Measurements from ENCODE around the gene PRODH2.
"Not testable (repeated sequence)": the region's sequence is repeated elsewhere in the genome, so short reads cannot be mapped to it uniquely, and the experiment has no call there.

The PRODH2 gene

GRCh38 chr19:35796645-35797542 is 15.8 kb downstream of the PRODH2 start:
- no peak for DNase-seq

DNA sequence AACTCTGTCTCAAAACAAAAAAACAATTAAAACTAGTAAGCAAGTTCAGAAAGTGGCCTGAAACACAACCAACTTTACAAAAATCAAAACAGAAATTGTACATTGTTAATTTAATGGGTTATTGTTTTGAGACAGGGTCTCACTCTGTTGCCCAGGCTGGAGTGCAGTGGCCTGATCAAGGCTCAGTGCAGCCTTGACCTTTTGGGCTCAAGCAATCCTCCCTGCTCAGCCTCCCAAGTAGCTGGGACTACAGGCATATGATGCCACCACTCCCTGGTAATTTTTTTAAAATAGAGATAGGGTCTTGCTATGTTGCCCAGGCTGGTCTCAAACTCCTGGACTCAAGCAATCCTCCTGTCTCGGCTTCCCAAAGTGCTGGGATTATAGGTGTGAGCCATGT is 17.1 kb downstream of the PRODH2 start:
- DNase-seq = not testable (repeated sequence)

DNA sequence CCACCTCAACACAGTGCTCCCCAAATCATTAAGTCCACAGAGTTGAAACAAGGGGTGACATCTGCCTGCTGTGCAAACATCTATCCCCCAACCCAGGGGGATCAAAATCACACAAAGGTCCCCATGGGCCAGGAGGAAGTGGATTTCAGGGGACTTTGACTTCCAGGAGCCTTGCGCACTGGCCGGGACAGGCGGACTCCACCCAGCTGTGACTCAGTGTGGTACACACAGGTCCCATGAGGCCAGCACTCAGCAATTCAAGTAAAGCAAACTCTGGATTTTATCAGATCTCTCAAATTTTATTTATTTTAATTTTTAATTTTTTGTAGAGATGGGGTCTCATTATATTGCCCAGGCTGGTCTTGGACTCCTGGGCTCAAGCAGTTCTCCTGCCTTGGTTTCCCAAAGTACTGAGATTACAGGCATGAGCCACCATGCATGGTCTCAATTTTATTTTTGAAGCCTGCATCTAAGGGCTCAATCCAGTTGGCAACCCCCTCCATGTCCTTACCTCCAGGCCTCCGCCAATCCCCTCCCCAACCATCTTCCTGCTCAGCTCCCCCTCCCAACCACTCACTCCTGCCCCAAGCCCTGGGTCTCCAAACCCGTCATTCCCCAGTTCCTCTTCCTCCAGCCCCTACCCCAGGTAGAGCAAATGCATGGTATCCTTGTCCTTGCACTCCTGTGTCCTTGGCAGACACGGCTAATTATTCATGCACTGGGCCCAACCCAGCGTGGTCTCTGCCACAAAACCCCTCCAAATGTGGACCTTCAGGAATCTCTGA is 19.1 kb downstream of the PRODH2 start:
- no peak for DNase-seq

DNA sequence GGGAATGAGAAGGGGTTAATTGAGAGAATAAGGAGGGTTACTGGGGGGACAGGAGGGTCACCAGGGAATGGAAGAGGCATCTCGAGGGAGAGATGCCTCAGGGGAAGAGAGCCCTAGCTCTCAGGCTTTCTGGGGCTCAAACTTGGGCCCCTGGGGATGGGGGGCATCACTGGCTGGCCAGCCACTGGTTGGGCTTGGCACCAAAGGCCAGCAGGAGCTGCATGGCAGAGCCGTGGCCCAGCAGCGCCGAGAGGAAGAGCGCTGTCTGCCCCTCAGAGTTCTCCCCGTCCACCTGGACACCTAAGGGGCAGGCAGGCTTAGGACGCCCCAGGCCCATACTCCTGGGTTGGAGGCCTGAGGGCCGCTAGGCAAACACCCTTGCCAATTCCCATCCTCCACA is 19.8 kb downstream of the PRODH2 start:
- no peak for DNase-seq

DNA sequence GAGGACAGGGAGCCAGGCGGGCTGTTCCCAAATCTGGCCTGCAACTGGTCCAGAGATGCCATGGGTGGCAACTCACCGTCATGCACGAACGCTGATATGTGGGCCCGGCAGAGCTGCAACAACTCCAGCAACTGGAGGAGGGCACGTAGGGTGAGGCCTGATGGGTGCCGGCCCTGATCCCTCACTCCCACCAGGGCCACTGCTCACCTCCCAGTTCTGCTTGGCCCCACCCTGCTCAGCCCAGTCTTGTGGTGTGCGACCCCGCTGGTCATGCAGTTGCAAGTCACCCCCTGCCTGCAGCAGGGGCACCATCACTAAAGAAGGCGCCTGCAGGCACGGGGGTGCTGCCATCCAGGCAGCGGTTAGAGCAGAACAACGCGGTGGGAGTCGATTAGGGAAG is 20.3 kb downstream of the PRODH2 start:
- no peak for DNase-seq

DNA sequence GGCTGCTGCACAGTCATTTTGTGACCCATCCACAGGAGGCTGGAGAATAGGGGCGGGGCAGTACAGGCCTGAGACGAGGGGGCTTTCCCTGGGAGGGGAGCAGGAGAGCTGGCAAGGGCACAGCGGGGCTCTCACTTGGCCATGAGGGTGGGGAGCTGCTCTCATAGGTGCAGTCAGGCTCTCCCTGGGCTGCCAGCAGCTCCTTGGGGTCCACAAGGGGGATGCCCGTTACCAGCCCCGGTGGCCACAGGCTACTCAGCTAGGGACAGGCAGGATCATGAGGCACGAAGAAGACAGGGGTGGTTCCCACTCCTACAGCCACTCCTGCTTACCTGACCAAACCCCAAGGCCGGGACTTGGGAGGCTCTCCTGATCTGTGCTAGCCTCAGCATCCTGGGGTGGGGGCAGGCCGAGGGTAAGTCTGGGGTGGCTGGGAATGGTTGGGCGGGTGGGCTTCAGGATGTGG is 20.8 kb downstream of the PRODH2 start:
- DNase-seq = no peak

DNA sequence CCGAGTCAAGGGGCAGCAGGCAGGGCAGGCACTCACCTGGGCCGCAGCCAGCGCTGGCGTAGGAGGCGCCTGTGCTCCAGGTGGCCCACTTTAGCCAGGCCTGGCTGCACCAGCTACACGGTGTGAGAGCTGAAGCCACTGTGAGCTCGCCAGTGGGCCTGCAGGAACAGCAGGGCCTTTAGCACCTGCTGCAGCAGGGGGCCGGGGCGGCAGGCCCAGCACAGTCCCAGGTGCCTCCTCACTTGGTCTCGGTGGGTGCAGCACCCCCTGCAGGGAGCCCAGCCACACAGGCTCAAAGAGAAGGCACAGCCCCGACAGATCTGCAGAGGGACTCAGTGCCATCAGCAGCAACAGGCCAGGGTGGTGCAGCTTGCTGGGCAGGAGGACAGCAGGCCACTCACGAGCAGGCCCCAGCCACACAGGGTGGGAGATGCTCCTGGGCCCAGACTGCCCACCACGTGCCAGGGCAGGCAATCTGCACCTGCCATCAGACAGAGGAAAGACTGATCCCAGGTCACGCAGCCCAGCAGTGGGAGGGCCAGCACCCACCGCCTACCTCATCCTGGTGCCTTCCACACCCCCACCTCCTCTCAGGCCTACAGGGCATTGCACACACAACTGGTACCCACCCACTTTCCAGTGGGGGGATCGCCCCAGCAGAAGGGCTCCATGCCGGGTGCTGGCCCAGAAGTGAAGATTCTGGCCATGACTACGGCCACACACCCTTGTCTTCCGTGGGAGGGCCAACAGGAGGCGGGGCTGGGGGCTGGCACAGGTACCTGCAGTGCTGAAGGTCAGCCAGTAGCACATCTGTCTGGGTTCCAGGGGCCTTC is 21.4 kb downstream of the PRODH2 start:
- no peak for DNase-seq

DNA sequence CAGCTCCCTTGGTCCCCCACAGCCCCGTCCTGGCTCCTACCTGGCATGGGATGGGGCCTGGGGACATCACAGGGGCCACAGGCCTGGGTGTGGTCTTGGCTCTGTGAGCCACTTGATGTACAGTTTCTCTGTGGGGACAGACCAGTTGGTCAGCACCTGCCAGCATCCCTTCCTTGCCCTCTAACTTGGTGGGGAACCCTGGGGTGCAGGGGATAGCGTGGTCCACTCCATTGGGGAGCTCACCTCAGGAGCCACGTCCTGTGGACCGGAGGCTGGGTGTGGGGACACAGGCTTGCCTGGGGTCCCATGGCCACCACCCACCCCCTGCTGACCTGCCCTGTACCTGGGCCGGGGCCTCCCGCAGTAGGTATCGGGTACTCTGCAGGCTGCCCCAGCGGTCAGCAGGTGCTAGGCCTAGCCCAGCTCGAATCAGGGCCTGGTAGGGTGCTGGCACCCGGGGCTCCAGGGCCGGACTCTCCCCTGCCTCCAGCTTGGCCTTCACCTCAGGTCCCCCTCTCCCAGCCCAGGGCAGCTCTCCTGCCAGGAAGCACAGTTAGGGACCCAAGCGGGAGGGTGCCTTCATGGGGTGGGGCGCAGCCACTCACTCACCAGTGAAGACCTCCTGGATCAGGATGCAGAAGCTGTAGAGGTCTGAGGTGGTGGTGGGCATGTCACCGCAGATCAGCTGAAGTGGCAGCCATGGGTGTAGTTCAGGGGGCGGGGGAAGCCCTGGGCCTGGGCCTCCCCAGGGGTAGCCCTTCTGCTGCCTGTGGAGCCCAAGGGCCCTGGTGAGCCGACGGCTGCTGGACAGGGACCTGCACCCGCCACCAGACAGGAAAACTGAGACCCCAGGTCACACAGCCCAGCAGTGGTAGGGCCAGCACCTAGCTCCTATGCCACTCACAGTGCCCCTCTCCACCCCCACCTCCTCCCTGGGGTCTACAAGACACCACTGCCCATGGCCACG is 22.4 kb downstream of the PRODH2 start:
- DNase-seq = peak in 1 of 56 donors; percentile 2

DNA sequence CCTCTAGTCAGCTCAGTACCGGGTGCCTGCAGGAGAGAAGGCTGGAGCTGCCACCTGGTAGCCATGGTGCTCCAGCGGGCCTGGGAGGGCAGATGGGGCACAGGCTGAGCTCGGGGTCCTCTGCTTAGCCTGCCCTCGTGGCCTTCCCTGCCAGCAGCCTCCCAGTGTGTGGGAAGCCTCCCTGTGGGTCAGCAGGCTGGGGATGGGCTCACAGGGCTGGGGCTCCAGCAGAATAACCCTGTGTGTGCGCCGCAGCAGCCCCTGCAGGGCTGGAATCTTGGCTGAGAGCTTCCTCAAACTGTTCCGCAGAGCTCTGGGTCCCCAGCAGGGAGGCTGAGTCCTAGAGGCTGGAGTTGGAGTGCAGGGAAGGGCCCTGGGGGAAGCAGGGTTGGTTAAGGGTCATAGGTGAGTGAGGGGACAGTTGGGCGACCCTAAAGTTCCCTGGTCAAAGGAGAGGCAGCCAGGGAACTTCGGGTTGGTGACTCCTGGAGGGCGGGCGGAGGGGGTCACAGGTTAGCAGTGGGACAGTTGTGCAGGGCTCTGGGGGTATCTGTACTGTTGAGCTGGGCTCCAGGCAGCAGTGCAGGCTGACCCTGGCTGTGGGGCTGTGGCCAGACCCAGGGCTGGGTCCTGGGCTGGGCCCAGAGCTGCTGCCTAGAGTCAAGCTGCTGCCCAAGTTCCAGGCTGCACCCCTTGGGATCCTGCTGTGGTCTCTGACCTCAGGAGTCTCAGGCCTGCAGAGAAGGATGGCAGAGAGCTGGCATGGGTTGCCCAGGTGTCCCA is 23.3 kb downstream of the PRODH2 start:
- DNase-seq = no peak

DNA sequence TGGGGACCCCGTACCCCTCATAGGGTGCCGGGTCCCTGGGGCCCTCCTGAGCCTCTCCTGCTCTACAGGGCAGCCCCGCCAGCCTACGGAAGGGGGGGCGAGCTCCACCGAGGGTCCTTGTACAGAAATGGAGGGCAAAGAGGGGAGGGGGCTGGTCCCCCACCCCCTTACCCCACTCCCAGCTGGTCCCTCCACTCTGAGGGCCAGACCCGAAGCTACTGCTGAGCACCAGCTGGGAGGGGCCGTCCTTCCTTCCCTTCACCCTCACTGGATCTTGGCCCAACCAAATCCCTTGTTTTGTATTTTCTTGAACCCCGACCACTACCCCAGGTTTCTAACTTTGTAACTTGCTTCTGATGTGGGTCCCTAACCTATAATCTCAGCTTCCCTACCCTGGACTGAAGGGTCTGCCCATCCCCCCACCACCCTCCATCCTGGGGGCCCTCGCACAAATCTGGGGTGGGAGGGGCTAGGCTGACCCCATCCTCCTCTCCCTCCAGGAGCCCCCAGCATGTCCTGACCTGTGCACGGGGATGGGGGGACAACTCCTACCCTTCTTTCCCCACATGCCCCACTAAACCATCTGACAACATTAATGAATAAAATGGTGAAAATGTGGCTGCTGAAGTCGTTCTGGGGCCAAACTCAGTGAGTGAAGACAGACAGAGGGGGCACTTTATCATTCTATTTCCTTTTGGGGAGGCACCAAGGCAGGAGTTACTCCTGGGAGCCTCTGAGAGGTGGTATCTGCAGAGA is 24.3 kb downstream of the PRODH2 start:
- DNase-seq = no peak

DNA sequence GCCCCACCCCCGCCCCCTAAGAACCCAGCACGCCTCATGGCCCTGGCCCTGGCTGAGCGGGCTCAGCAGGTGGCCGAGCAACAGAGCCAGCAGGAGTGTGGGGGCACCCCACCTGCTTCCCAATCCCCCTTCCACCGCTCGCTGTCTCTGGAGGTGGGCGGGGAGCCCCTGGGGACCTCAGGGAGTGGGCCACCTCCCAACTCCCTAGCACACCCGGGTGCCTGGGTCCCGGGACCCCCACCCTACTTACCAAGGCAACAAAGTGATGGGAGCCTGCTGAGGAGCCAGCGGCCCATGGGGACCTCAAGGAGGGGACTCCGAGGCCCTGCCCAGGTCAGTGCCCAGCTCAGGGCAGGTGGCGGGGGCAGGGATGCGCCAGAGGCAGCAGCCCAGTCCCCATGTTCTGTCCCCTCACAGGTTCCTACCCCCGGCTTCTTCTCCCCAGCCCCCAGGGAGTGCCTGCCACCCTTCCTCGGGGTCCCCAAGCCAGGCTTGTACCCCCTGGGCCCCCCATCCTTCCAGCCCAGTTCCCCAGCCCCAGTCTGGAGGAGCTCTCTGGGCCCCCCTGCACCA is 25.3 kb downstream of the PRODH2 start:
- no peak for DNase-seq

GRCh38 chr19:35786299-35787160 is 26.1 kb downstream of the PRODH2 start:
- no peak for DNase-seq

GRCh38 chr19:35785339-35785627 is 27.4 kb downstream of the PRODH2 start:
- no peak for DNase-seq

DNA sequence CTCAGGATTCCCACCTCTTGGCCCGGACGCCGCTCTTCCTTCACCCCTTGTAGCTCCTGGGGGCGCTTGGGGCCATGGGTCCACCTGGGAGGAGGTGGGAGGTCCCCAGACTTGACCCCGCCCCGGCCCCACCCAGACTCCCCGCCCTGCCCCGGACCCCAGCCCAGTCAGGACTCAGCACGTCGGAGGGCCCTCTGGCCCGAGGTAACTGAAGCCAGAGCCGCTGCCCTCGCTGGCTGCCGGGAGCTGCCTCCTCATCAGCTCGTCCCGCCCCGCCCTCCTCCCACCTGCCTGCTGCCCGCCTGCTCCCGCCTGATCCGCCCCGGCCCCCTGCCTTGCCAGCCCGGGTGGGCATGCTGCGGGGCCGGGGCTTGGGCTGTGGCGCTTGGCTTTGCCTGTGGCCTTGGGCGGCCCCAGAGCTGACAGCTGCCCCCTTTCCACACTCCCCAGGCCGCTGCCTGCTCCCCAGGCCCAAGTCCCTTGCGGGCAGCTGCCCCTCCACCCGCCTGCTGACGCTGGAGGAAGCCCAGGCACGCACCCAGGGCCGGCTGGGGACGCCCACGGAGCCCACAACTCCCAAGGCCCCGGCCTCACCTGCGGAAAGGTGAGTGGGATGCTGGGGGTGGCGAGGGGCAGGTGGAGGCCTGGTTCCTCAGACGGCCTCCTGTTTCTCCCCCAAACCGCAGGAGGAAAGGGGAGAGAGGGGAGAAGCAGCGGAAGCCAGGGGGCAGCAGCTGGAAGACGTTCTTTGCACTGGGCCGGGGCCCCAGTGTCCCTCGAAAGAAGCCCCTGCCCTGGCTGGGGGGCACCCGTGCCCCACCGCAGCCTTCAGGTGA is 27.9 kb downstream of the PRODH2 start:
- no peak for DNase-seq

DNA sequence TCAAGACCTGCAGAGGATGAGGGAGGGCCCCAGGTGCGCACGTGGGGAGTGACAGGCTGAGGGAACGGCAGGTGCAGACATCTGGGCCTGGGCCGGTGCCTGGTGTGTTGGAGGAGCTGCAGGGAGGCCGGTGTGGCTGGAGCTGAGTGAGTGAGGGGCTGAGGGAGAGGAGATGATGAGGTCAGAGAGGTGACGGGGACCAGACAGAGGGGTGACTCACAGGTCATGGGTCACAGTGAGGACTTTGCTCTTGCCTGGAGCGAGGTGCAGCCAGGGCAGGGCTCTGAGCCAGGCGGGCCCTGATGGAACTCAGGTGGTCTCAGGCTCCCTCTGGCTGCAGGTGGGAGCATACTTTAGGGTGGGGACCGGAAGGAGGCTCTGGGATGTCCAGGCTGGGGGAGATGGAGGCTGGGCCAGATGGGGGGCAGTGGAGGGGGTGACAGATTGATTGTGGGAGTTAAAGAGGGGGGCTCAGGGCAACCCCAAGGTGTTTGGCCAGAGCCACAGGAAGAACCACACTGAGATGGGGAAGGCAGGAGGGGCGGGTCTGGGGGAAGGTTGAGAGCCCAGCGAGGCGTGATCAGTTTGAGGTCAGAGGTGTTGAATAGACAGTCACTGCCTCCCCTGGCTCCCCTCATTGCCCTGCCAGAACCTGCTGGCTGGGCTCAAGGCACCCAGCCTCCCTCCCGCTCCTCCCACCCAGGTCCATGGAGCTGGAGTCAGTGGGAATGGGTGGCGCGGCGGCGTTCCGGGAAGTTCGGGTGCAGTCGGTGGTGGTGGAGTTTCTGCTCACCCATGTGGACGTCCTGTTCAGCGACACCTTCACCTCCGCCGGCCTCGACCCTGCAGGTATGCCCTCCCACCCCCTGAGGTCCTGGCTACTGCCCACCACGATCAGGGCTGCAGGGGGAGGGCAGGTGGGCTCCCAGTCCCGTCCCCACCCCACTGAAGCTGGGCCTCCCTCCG is 28.9 kb downstream of the PRODH2 start:
- no peak for DNase-seq
